ENCODE results near the gene FRMPD2. TPM values are rescaled to one million over a fixed set of nuclear protein-coding genes. Genes with fewer than 3 reads are reported as not detected.
"Not testable (repeated sequence)": the region's sequence is repeated elsewhere in the genome, so short reads cannot be mapped to it uniquely, and the experiment has no call there.

Gene FRMPD2
- total and polyA plus RNA-seq, 2 donors from 2014 or later: 0.34 to 0.47 TPM

DNA sequence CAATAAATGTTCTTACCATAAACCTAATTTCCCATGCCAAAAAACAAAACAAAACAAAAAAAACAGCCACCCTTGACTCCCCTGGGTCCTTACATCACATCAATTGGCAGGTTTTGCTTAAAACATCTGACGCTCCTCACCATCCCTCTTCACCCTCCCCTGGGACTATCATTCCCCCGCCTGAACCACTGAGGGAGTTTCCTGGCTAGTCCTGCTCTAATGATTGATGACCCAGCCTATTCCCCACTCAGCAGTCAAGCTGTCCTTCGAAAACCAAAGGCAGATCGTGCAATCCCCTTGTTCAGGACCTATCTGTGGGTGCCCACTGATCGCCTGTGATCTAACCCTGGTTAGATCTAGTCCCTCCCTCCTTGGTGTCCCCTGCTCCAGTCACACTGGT lies 11.2 kb upstream of the FRMPD2 start:
- TF ChIP-seq, protein P1, sequence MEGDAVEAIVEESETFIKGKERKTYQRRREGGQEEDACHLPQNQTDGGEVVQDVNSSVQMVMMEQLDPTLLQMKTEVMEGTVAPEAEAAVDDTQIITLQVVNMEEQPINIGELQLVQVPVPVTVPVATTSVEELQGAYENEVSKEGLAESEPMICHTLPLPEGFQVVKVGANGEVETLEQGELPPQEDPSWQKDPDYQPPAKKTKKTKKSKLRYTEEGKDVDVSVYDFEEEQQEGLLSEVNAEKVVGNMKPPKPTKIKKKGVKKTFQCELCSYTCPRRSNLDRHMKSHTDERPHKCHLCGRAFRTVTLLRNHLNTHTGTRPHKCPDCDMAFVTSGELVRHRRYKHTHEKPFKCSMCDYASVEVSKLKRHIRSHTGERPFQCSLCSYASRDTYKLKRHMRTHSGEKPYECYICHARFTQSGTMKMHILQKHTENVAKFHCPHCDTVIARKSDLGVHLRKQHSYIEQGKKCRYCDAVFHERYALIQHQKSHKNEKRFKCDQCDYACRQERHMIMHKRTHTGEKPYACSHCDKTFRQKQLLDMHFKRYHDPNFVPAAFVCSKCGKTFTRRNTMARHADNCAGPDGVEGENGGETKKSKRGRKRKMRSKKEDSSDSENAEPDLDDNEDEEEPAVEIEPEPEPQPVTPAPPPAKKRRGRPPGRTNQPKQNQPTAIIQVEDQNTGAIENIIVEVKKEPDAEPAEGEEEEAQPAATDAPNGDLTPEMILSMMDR (IDR thresholded peaks at IDR 0.05; ENCODE audit: borderline replicate concordance, extremely low read depth, insufficient read depth): no peak
- Histone ChIP-seq H3K9ac (ENCODE audit: low read length in 3 of 3) (no peak overlapping the region), H3K9me3 (ENCODE audit: control insufficient read depth in 2 of 3, insufficient read depth in 1 of 3, low read length in 3 of 3) (peaks cover 0 to 6% (median 0%) of the 10 kb centered on the region in 3 donors), H3K4me3 (ENCODE audit: low read length in 3 of 3) (no peak overlapping the region), H3K4me1 (ENCODE audit: control insufficient read depth in 2 of 3, insufficient read depth in 2 of 3, low read depth in 1 of 3, low read length in 3 of 3) (peaks cover 0 to 15% (median 10%) of the 10 kb centered on the region in 3 donors), H3K27me3 (ENCODE audit: control insufficient read depth, insufficient read depth, low read length) (no peaks in the 10 kb centered on the region), H3K36me3 (ENCODE audit: control insufficient read depth in 2 of 3, insufficient read depth in 3 of 3, low read length in 3 of 3) (no peaks in the 10 kb centered on the region), H3K27ac (ENCODE audit: low read depth in 2 of 2, low read length in 2 of 2) (no peak overlapping the region)
- intact Hi-C loops (cut with DNase I): no loop called here
- FAIRE-seq (no peak), DNase-seq (peak in 1 of 5 donors; percentile 14)

DNA sequence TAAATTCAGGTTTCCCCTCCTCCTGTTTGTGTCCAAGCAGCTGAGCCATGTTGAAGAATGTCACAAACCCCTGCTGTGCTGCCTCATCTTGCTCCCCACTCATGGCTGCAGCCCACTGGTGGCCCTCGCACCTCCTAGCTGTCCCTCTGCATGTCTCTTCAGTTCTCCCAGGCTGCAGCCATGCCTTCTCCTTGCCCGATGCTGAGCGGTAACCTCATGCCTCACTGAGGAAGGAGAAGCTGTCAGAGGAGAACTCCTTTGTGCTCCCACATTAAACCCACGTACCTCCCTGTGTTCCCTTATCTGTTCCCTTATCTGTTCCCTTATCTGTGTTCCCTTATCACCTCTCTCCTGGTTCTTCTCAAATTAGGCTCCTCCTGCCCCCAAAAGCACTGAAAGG lies 10.3 kb upstream of the FRMPD2 start:
- intact Hi-C loops (cut with DNase I): no loop called here
- DNase-seq: no peak
- Histone ChIP-seq H3K9me3 (ENCODE audit: control insufficient read depth in 2 of 3, insufficient read depth in 1 of 3, low read length in 3 of 3) (peaks cover 0 to 6% (median 0%) of the 10 kb centered on the region in 3 donors), H3K36me3 (ENCODE audit: control insufficient read depth in 2 of 3, insufficient read depth in 3 of 3, low read length in 3 of 3) (no peaks in the 10 kb centered on the region), H3K4me1 (ENCODE audit: control insufficient read depth in 2 of 3, insufficient read depth in 2 of 3, low read depth in 1 of 3, low read length in 3 of 3) (peaks cover 0 to 13% (median 10%) of the 10 kb centered on the region in 3 donors), H3K4me3 (ENCODE audit: low read length in 3 of 3) (no peak overlapping the region), H3K27me3 (ENCODE audit: control insufficient read depth, insufficient read depth, low read length) (no peaks in the 10 kb centered on the region), H3K9ac (ENCODE audit: low read length in 3 of 3) (no peak overlapping the region), H3K27ac (ENCODE audit: low read depth in 2 of 2, low read length in 2 of 2) (no peak overlapping the region)
- TF ChIP-seq, protein P1 (IDR thresholded peaks at IDR 0.05; ENCODE audit: borderline replicate concordance, extremely low read depth, insufficient read depth): no peak
- no peak for FAIRE-seq

DNA sequence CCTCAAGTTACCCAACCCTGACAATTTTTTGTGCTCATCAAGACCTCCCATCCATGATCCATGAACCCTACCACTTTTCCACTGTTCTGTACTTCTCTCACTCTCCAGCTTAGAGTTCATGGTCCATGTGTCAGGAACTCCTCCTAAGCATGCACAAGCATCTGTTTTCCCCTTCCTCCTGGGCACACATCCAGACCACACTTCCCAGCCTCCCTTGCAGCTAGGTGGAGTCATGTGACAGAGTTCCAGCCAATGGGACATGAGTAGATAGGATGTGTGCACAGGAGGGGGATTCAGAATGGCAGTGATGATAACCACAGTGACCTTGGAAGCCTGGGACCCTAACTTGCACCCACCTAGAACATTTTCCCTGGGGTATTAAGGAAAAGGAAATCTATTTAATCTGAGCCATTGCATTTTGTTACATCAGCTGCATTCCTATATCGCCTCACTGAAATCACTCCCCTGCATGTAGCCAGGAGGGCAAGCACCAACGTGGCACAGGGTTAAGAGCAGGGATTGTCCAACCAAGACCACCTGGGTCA lies 9.6 kb upstream of the FRMPD2 start:
- FAIRE-seq: no peak
- Histone ChIP-seq H3K9me3 (ENCODE audit: control insufficient read depth in 2 of 3, insufficient read depth in 1 of 3, low read length in 3 of 3) (peaks cover 0 to 6% (median 0%) of the 10 kb centered on the region in 3 donors), H3K4me3 (ENCODE audit: low read length in 3 of 3) (no peak overlapping the region), H3K36me3 (ENCODE audit: control insufficient read depth in 2 of 3, insufficient read depth in 3 of 3, low read length in 3 of 3) (no peaks in the 10 kb centered on the region), H3K4me1 (ENCODE audit: control insufficient read depth in 2 of 3, insufficient read depth in 2 of 3, low read depth in 1 of 3, low read length in 3 of 3) (peaks cover 0 to 12% (median 10%) of the 10 kb centered on the region in 3 donors), H3K9ac (ENCODE audit: low read length in 3 of 3) (no peak overlapping the region), H3K27me3 (ENCODE audit: control insufficient read depth, insufficient read depth, low read length) (no peaks in the 10 kb centered on the region), H3K27ac (ENCODE audit: low read depth in 2 of 2, low read length in 2 of 2) (no peak overlapping the region)
- no peak for DNase-seq
- TF ChIP-seq, protein P1 (IDR thresholded peaks at IDR 0.05; ENCODE audit: borderline replicate concordance, extremely low read depth, insufficient read depth): no peak
- intact Hi-C loops (cut with DNase I): no loop called here

DNA sequence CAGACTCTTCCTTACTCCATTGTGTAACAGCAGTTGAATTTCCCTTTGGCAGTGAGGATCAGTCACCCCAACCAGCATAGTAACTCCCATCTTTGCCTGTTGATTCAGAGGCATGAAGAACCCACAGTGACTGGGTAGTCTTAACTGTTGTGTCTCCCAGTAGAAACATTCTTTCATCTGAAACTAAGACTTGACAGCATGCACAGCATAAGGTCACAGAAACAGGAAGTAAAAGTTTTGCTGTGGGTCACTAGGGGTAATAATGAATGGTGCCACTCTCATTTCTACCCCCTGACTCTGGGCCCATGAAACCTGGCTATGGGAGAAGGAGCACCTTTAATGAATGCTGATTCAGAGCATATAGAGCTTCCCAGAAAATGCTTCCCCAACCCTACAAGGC lies 8.3 kb upstream of the FRMPD2 start:
- H3K27ac ChIP-seq (ENCODE audit: low read depth in 2 of 2, low read length in 2 of 2): no peak overlapping the region
- H3K4me3 ChIP-seq (ENCODE audit: low read length in 3 of 3): no peak overlapping the region
- no peaks in the 10 kb centered on the region for H3K27me3 ChIP-seq (ENCODE audit: control insufficient read depth, insufficient read depth, low read length)
- H3K9ac ChIP-seq (ENCODE audit: low read length in 3 of 3): no peak overlapping the region
- H3K4me1 ChIP-seq (ENCODE audit: control insufficient read depth in 2 of 3, insufficient read depth in 2 of 3, low read depth in 1 of 3, low read length in 3 of 3): peaks cover 0 to 4% (median 2%) of the 10 kb centered on the region in 3 donors
- DNase-seq (no peak), FAIRE-seq (no peak)
- H3K9me3 ChIP-seq (ENCODE audit: control insufficient read depth in 2 of 3, insufficient read depth in 1 of 3, low read length in 3 of 3): peaks cover 0 to 6% (median 0%) of the 10 kb centered on the region in 3 donors
- TF ChIP-seq, protein P1 (IDR thresholded peaks at IDR 0.05; ENCODE audit: borderline replicate concordance, extremely low read depth, insufficient read depth): no peak
- H3K36me3 ChIP-seq (ENCODE audit: control insufficient read depth in 2 of 3, insufficient read depth in 3 of 3, low read length in 3 of 3): no peaks in the 10 kb centered on the region
- intact Hi-C loops (cut with DNase I): no loop called here

DNA sequence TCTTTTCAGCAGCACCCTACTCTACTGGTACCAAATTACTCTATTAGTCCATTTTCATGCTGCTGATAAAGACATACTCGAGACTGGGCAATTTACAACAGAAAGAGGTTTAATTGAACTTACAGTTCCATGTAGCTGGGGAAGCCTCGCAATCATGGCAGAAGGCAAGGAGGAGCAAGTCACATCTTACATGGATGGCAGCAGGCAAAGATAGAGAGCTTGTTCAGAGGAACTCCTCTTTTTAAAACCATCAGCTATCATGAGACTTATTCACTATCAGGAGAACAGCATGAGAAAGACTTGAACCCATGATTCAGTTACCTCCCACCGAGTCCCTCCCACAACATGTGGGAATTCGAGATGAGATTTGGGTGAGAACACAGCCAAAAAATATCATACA lies 7.2 kb upstream of the FRMPD2 start:
- H3K4me1 ChIP-seq (ENCODE audit: control insufficient read depth in 2 of 3, insufficient read depth in 2 of 3, low read depth in 1 of 3, low read length in 3 of 3); DNase-seq; FAIRE-seq; intact Hi-C loops (cut with DNase I); H3K4me3 ChIP-seq (ENCODE audit: low read length in 3 of 3); H3K9ac ChIP-seq (ENCODE audit: low read length in 3 of 3); H3K27ac ChIP-seq (ENCODE audit: low read depth in 2 of 2, low read length in 2 of 2); H3K9me3 ChIP-seq (ENCODE audit: control insufficient read depth in 2 of 3, insufficient read depth in 1 of 3, low read length in 3 of 3); H3K36me3 ChIP-seq (ENCODE audit: control insufficient read depth in 2 of 3, insufficient read depth in 3 of 3, low read length in 3 of 3); H3K27me3 ChIP-seq (ENCODE audit: control insufficient read depth, insufficient read depth, low read length): not testable (repeated sequence)
